Measurements from ENCODE around the gene APLNR.

The APLNR gene

GRCh38 chr11:57262157-57262556, 25.1 kb upstream of the APLNR start:
- TF ChIP-seq SIN3A (IDR thresholded peaks at IDR 0.05; ENCODE audit: borderline replicate concordance, insufficient read depth, low read length) (no peak), POLR2AphosphoS5 (IDR thresholded peaks at IDR 0.05; ENCODE audit: low read depth, low read length) (no peak), TAF1 (IDR thresholded peaks at IDR 0.05; ENCODE audit: borderline replicate concordance, insufficient read depth, low read length) (no peak), REST (IDR thresholded peaks at IDR 0.05; ENCODE audit: insufficient read depth in 1 of 2, low read depth in 2 of 2, low read length in 2 of 2) (no peak), FOXP2 (optimal IDR thresholded peaks at IDR 0.05; ENCODE audit: borderline replicate concordance, extremely low read depth, extremely low read length, insufficient read depth) (no peak)

- TF ChIP-seq REST (IDR thresholded peaks at IDR 0.05; ENCODE audit: insufficient read depth in 1 of 2, low read depth in 2 of 2, low read length in 2 of 2) (no peak), SIN3A (IDR thresholded peaks at IDR 0.05; ENCODE audit: borderline replicate concordance, insufficient read depth, low read length) (no peak), POLR2AphosphoS5 (IDR thresholded peaks at IDR 0.05; ENCODE audit: low read depth, low read length) (no peak), FOXP2 (optimal IDR thresholded peaks at IDR 0.05; ENCODE audit: borderline replicate concordance, extremely low read depth, extremely low read length, insufficient read depth) (no peak), TAF1 (IDR thresholded peaks at IDR 0.05; ENCODE audit: borderline replicate concordance, insufficient read depth, low read length) (no peak)
These were observed 24.1 kb upstream of the APLNR start for GRCh38 chr11:57260937-57261783.

- TF ChIP-seq POLR2AphosphoS5 (IDR thresholded peaks at IDR 0.05; ENCODE audit: low read depth, low read length) (no peak), SIN3A (IDR thresholded peaks at IDR 0.05; ENCODE audit: borderline replicate concordance, insufficient read depth, low read length) (no peak), REST (IDR thresholded peaks at IDR 0.05; ENCODE audit: insufficient read depth in 1 of 2, low read depth in 2 of 2, low read length in 2 of 2) (no peak), TAF1 (IDR thresholded peaks at IDR 0.05; ENCODE audit: borderline replicate concordance, insufficient read depth, low read length) (no peak)
These were observed 19.1 kb upstream of the APLNR start for GRCh38 chr11:57256119-57256518.

GRCh38 chr11:57255618-57256017, 18.6 kb upstream of the APLNR start:
- TF ChIP-seq TAF1 (IDR thresholded peaks at IDR 0.05; ENCODE audit: borderline replicate concordance, insufficient read depth, low read length) = no peak
- no peak for TF ChIP-seq REST (IDR thresholded peaks at IDR 0.05; ENCODE audit: insufficient read depth in 1 of 2, low read depth in 2 of 2, low read length in 2 of 2)
- TF ChIP-seq POLR2AphosphoS5 (IDR thresholded peaks at IDR 0.05; ENCODE audit: low read depth, low read length) = no peak
- no peak for TF ChIP-seq FOXP2 (optimal IDR thresholded peaks at IDR 0.05; ENCODE audit: borderline replicate concordance, extremely low read depth, extremely low read length, insufficient read depth)
- TF ChIP-seq SIN3A (IDR thresholded peaks at IDR 0.05; ENCODE audit: borderline replicate concordance, insufficient read depth, low read length) = no peak
